Neural cell (in vitro differentiated cells): ENCODE measurements around the gene CDON. TPM values are rescaled to one million over a fixed set of nuclear protein-coding genes. Genes with fewer than 3 reads are reported as not detected.

Experiments
- H2AFZ ChIP-seq: fragments of 200-600, 300-800 bp; sonication (generic), shearing (Covaris generic); 2 replicates; pipeline ENCODE4 v1.6.0; 2014; ENCODE audit warnings: low read depth, mild to moderate bottlenecking, antibody characterized with exemption, low read length, moderate library complexity
- H3F3A ChIP-seq: fragments of 200-600 bp; shearing (Covaris generic); 2 replicates; pipeline ENCODE4 v1.6.1; 2016; ENCODE audit warnings: mild to moderate bottlenecking, moderate library complexity, mixed read lengths, antibody characterized with exemption, low read length; ENCODE audit not compliant: insufficient read depth, poor library complexity, severe bottlenecking
- H3K27ac ChIP-seq: fragments of 200-600, 300-800 bp; sonication (generic), shearing (Covaris generic); 2 replicates; pipeline ENCODE4 v1.5.1; 2014; ENCODE audit warnings: mild to moderate bottlenecking, low read length, moderate library complexity
- H3K27me3 ChIP-seq: fragments of 300-800, 200-600 bp; sonication (generic), shearing (Covaris generic); 2 replicates; pipeline ENCODE4 v1.6.0; 2014; ENCODE audit warnings: mild to moderate bottlenecking, low read depth, low read length, moderate library complexity; ENCODE audit not compliant: insufficient read depth
- H3K36me3 ChIP-seq: fragments of 300-800, 200-600 bp; sonication (generic), shearing (Covaris generic); 2 replicates; pipeline ENCODE4 v1.5.1; 2014; ENCODE audit warnings: mild to moderate bottlenecking, antibody characterized with exemption, low read length, moderate library complexity; ENCODE audit not compliant: insufficient read depth
- H3K4me2 ChIP-seq: fragments of 300-800, 200-600 bp; sonication (generic), shearing (Covaris generic); 2 replicates; pipeline ENCODE4 v1.6.0; 2014; ENCODE audit warnings: mild to moderate bottlenecking, low read length
- H3K4me3 ChIP-seq: fragments of 300-800, 200-600 bp; sonication (generic), shearing (Covaris generic); 2 replicates; pipeline ENCODE4 v1.5.1; 2014; ENCODE audit warnings: mild to moderate bottlenecking, low read length, moderate library complexity
- H3K79me2 ChIP-seq: fragments of 200-600 bp; shearing (Covaris generic); replicated peaks from 2 replicates; pipeline ENCODE4 v1.6.0; 2014; ENCODE audit warnings: mild to moderate bottlenecking, low read length, moderate library complexity; ENCODE audit not compliant: insufficient read depth
- H3K9ac ChIP-seq: fragments of 300-800, 200-600 bp; sonication (generic), shearing (Covaris generic); 2 replicates; pipeline ENCODE4 v1.6.1; 2016; ENCODE audit warnings: mild to moderate bottlenecking, low read length, mixed read lengths
- H3K9me2 ChIP-seq: fragments of 200-600 bp; shearing (Covaris generic); 2 replicates; pipeline ENCODE4 v1.6.1; 2016; ENCODE audit warnings: mild to moderate bottlenecking, low read length, mixed read lengths; ENCODE audit not compliant: insufficient read depth
- H3K9me3 ChIP-seq: fragments of 200-600, 300-800 bp; sonication (generic), shearing (Covaris generic); 2 replicates; pipeline ENCODE4 v1.6.1; 2016; ENCODE audit warnings: mild to moderate bottlenecking, mixed run types, low read length, moderate library complexity, mixed read lengths
- H4K20me1 ChIP-seq: fragments of 200-600 bp; shearing (Covaris generic); 2 replicates; pipeline ENCODE4 v1.6.1; 2016; ENCODE audit warnings: mild to moderate bottlenecking, mixed run types; ENCODE audit not compliant: insufficient read depth
- CTCF ChIP-seq: fragments of 450-650 bp; IDR thresholded peaks from 2 replicates; pipeline ENCODE4 v1.5.1; 2014; ENCODE audit warnings: antibody characterized with exemption, mild to moderate bottlenecking, moderate library complexity; ENCODE audit not compliant: poor library complexity, severe bottlenecking
- EP300 ChIP-seq: fragments of 450-650 bp; conservative IDR thresholded peaks from 2 replicates; pipeline ENCODE4 v1.6.1; 2014; ENCODE audit warnings: antibody characterized with exemption, mild to moderate bottlenecking, moderate library complexity; ENCODE audit not compliant: poor library complexity, severe bottlenecking
- EZH2 ChIP-seq: fragments of 200-600, 300-800 bp; shearing (Covaris generic), sonication (generic); IDR thresholded peaks from 2 replicates; pipeline ENCODE4 v1.6.1; 2014; ENCODE audit warnings: antibody characterized with exemption, low read length, borderline replicate concordance, mild to moderate bottlenecking; ENCODE audit not compliant: insufficient read depth, poor library complexity, severe bottlenecking
- MXI1 ChIP-seq: fragments of 450-650 bp; conservative IDR thresholded peaks from 2 replicates; pipeline ENCODE4 v1.6.1; 2014; ENCODE audit warnings: antibody characterized with exemption, mild to moderate bottlenecking; ENCODE audit not compliant: poor library complexity, severe bottlenecking
- POLR2AphosphoS5 ChIP-seq: IDR thresholded peaks from 2 replicates; pipeline ENCODE4 v1.6.1; 2012
- RAD21 ChIP-seq: fragments of 450-650 bp; conservative IDR thresholded peaks from 2 replicates; pipeline ENCODE4 v1.6.1; 2014; ENCODE audit warnings: antibody characterized with exemption, mild to moderate bottlenecking, moderate library complexity
- REST ChIP-seq: IDR thresholded peaks from 2 replicates; pipeline ENCODE4 v1.6.1; 2012; ENCODE audit warnings: borderline replicate concordance
- SMC3 ChIP-seq: fragments of 450-650 bp; conservative IDR thresholded peaks from 2 replicates; pipeline ENCODE4 v1.6.1; 2014; ENCODE audit warnings: antibody characterized with exemption, mild to moderate bottlenecking, moderate library complexity; ENCODE audit not compliant: poor library complexity
- TAF1 ChIP-seq: IDR thresholded peaks from 2 replicates; pipeline ENCODE4 v1.6.1; 2012; ENCODE audit warnings: low read depth
- polyA plus RNA-seq: library from polyadenylated mRNA; depleted of rRNA; stranded (reverse); fragments of >200 nt; gene quantifications from 2 replicates; pipeline ENCODE4 v1.2.3, GENCODE V29; 2014

CDON gene
- polyA plus RNA-seq, 1 donor from 2014 or later, result 44.1 TPM

GRCh38 chr11:125950178-125950490 lies 112.5 kb downstream of the CDON start:
- H3K9me3 ChIP-seq, result no peaks in the 10 kb centered on the region
- no peaks in the 10 kb centered on the region for H3K36me3 ChIP-seq
- no peak overlapping the region for H3K4me2 ChIP-seq
- no peaks in the 10 kb centered on the region for H3K79me2 ChIP-seq
- TF ChIP-seq EP300, result no peak
- TF ChIP-seq MXI1, result no peak
- no peak for TF ChIP-seq RAD21
- TF ChIP-seq CTCF, result no peak
- TF ChIP-seq EZH2, result no peak
- no peak for TF ChIP-seq POLR2AphosphoS5
- TF ChIP-seq SMC3, result no peak
- H4K20me1 ChIP-seq, result no peaks in the 10 kb centered on the region
- no peak overlapping the region for H2AFZ ChIP-seq
- H3F3A ChIP-seq, result no peaks in the 10 kb centered on the region
- H3K4me3 ChIP-seq, result no peak overlapping the region
- no peak overlapping the region for H3K9ac ChIP-seq
- H3K27me3 ChIP-seq, result no peaks in the 10 kb centered on the region
- no peaks in the 10 kb centered on the region for H3K9me2 ChIP-seq
- no peak overlapping the region for H3K27ac ChIP-seq

- no peak overlapping the region for H3K4me2 ChIP-seq
- no peak overlapping the region for H3K4me3 ChIP-seq
- H3K79me2 ChIP-seq, result no peaks in the 10 kb centered on the region
- no peak for TF ChIP-seq MXI1
- TF ChIP-seq SMC3, result no peak
- no peak for TF ChIP-seq RAD21
- no peak for TF ChIP-seq POLR2AphosphoS5
- no peak for TF ChIP-seq TAF1
- no peak for TF ChIP-seq EP300
- TF ChIP-seq CTCF, result no peak
- no peak for TF ChIP-seq REST
- no peak for TF ChIP-seq EZH2
- no peaks in the 10 kb centered on the region for H3K9me2 ChIP-seq
- no peaks in the 10 kb centered on the region for H3F3A ChIP-seq
- no peak overlapping the region for H2AFZ ChIP-seq
- no peaks in the 10 kb centered on the region for H3K9me3 ChIP-seq
- no peaks in the 10 kb centered on the region for H4K20me1 ChIP-seq
- H3K36me3 ChIP-seq, result no peaks in the 10 kb centered on the region
- no peak overlapping the region for H3K9ac ChIP-seq
- H3K27ac ChIP-seq, result no peak overlapping the region
- H3K27me3 ChIP-seq, result no peaks in the 10 kb centered on the region
Measured at GRCh38 chr11:125949271-125950177, 113.1 kb downstream of the CDON start.
